ENCODE results near the gene KRTAP4-11. TPM values are rescaled to one million over a fixed set of nuclear protein-coding genes. Genes with fewer than 3 reads are reported as not detected.
"Not testable (repeated sequence)": the region's sequence is repeated elsewhere in the genome, so short reads cannot be mapped to it uniquely, and the experiment has no call there.

Gene KRTAP4-11
- total RNA-seq, 1 experiment from 2014 or later, result not detected

DNA sequence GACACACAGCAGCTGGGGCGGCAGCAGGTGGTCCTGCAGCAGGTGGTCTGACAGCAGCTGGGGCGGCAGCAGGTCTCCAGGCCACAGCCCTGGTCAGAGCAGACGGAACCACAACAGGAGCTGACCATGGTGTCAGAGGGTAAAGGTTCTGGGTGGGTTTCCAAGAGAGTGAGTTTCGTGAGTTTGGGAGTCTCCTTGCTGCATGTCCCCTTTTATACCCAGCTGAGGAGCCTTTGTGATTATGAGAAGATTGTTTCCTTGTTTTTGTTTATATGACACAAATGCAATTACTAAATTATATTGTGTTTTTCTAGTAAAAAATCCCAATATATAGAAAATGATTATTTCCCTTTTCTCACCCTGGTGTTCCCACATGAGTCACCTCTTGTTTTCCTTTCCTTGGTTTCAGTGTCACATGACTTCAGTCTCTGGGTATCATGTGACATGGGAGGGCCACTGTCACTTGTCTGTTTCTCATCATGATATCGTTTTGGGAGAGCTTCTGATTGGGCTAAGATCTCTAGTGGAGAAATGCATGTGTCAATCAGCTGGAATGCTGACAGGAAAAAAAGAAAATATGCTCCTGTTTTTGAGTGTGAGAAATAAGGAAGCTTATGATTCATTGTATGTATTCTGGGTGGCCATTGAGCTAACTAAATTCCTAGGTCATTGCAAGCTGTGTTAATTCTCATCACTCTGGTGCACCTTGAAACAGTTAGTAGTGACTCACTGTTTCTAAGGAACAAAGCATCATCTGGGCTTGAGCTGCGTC lies 22.4 kb upstream of the KRTAP4-11 start, which contains the start of gene KRTAP4-6:
Gene KRTAP4-6, minus strand, starts transcription at position 185 of the 772 bp plus-strand sequence. Its CDS starts 57 bp downstream, at position 128.
- Histone ChIP-seq H3K4me1 (ENCODE audit: control insufficient read depth, insufficient read depth, low read length) (no peaks in the 10 kb centered on the region), H3K27ac (ENCODE audit: low read length) (no peak within 1 kb of the TSS), H3K9me3 (ENCODE audit: control insufficient read depth, insufficient read depth, low read depth, low read length) (no peaks in the 10 kb centered on the region), H3K4me3 (ENCODE audit: low read depth in 2 of 2, low read length in 2 of 2) (no peak within 1 kb of the TSS), H3K27me3 (ENCODE audit: control insufficient read depth, insufficient read depth, low read length) (no peaks in the 10 kb centered on the region), H3K36me3 (ENCODE audit: control insufficient read depth, insufficient read depth, low read length) (no peaks in the 10 kb centered on the region)
- TF ChIP-seq, protein P1, sequence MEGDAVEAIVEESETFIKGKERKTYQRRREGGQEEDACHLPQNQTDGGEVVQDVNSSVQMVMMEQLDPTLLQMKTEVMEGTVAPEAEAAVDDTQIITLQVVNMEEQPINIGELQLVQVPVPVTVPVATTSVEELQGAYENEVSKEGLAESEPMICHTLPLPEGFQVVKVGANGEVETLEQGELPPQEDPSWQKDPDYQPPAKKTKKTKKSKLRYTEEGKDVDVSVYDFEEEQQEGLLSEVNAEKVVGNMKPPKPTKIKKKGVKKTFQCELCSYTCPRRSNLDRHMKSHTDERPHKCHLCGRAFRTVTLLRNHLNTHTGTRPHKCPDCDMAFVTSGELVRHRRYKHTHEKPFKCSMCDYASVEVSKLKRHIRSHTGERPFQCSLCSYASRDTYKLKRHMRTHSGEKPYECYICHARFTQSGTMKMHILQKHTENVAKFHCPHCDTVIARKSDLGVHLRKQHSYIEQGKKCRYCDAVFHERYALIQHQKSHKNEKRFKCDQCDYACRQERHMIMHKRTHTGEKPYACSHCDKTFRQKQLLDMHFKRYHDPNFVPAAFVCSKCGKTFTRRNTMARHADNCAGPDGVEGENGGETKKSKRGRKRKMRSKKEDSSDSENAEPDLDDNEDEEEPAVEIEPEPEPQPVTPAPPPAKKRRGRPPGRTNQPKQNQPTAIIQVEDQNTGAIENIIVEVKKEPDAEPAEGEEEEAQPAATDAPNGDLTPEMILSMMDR (IDR thresholded peaks at IDR 0.05), result no peak
- TF ChIP-seq, protein P2, sequence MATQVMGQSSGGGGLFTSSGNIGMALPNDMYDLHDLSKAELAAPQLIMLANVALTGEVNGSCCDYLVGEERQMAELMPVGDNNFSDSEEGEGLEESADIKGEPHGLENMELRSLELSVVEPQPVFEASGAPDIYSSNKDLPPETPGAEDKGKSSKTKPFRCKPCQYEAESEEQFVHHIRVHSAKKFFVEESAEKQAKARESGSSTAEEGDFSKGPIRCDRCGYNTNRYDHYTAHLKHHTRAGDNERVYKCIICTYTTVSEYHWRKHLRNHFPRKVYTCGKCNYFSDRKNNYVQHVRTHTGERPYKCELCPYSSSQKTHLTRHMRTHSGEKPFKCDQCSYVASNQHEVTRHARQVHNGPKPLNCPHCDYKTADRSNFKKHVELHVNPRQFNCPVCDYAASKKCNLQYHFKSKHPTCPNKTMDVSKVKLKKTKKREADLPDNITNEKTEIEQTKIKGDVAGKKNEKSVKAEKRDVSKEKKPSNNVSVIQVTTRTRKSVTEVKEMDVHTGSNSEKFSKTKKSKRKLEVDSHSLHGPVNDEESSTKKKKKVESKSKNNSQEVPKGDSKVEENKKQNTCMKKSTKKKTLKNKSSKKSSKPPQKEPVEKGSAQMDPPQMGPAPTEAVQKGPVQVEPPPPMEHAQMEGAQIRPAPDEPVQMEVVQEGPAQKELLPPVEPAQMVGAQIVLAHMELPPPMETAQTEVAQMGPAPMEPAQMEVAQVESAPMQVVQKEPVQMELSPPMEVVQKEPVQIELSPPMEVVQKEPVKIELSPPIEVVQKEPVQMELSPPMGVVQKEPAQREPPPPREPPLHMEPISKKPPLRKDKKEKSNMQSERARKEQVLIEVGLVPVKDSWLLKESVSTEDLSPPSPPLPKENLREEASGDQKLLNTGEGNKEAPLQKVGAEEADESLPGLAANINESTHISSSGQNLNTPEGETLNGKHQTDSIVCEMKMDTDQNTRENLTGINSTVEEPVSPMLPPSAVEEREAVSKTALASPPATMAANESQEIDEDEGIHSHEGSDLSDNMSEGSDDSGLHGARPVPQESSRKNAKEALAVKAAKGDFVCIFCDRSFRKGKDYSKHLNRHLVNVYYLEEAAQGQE (IDR thresholded peaks at IDR 0.05; ENCODE audit: insufficient read depth in 1 of 2, low read depth in 2 of 2, low read length in 1 of 2), result no peak
- TF ChIP-seq SIN3A (IDR thresholded peaks at IDR 0.05; ENCODE audit: borderline replicate concordance, insufficient read depth, low read depth, low read length) (no peak), POLR2AphosphoS5 (IDR thresholded peaks at IDR 0.05; ENCODE audit: low read depth, low read length) (no peak), TCF7L2 (IDR thresholded peaks at IDR 0.05; ENCODE audit: low read depth, low read length) (no peak)
- intact Hi-C loops (cut with micrococcal nuclease; ENCODE audit: unreplicated experiment) (no loop called here), in situ Hi-C loops (cut with HindIII; ENCODE audit: low pct_unique_long_range_greater_than_20kb, low sequenced_read_pairs) (no loop called here)
- peak; percentile 12 for DNase-seq (ENCODE audit: low read depth, low spot score)
- ATAC-seq, result no peak
- ChIA-PET POLR2A (interaction anchor here (0.5 kb wide), 1 partner anchor 42 kb away, joined by 3 read pairs; no protein-coding TSS in a partner anchor), CTCF (no interaction called here)
- no TSS peak for BruUV-seq (replicated peaks)

DNA sequence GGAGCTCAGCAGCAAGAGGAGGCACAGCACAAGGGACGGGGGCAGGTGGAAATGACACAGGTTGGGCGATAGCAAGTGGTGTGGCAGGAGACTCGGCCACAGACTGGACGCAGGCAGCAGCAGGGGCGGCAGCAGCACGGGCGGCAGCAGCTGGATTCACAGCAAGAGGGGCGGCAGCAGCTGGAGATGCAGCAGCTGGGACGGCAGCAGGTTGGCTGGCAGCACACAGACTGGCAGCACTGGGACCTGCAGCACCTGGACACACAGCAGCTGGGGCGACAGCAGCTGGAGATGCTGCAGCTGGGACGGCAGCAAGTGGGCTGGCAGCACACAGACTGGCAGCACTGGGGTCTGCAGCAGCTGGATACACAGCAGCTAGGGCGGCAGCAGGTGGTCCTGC lies 21.7 kb upstream of the KRTAP4-11 start:
- H3K27ac ChIP-seq (ENCODE audit: low read length); H3K4me1 ChIP-seq (ENCODE audit: control insufficient read depth, insufficient read depth, low read length); CTCF ChIA-PET; DNase-seq (ENCODE audit: low read depth, low spot score); in situ Hi-C loops (cut with HindIII; ENCODE audit: low pct_unique_long_range_greater_than_20kb, low sequenced_read_pairs); H3K27me3 ChIP-seq (ENCODE audit: control insufficient read depth, insufficient read depth, low read length); H3K36me3 ChIP-seq (ENCODE audit: control insufficient read depth, insufficient read depth, low read length); BruUV-seq (replicated peaks); POLR2A ChIA-PET; ATAC-seq; H3K4me3 ChIP-seq (ENCODE audit: low read depth in 2 of 2, low read length in 2 of 2); H3K9me3 ChIP-seq (ENCODE audit: control insufficient read depth, insufficient read depth, low read depth, low read length); intact Hi-C loops (cut with micrococcal nuclease; ENCODE audit: unreplicated experiment): not testable (repeated sequence)

Measured in Panc1 (cell line).